Osteocyte (in vitro differentiated cells): ENCODE results near the gene DNAH14. TPM values are rescaled to one million over a fixed set of nuclear protein-coding genes. Genes with fewer than 3 reads are reported as not detected.

Source experiments
- DNase-seq: peaks from one replicate; pipeline ENCODE4 v3.0.0; 2021; ENCODE audit warnings: mixed read lengths; ENCODE audit not compliant: unreplicated experiment; ENCODE audit errors: extremely low spot score
- H3K27ac Mint-ChIP-seq: one replicate; pipeline ENCODE4 v1.8.0; 2021; ENCODE audit warnings: mild to moderate bottlenecking, mixed read lengths; ENCODE audit not compliant: unreplicated experiment
- H3K27me3 Mint-ChIP-seq: one replicate; pipeline ENCODE4 v1.8.0; 2021; ENCODE audit warnings: mixed read lengths; ENCODE audit not compliant: unreplicated experiment
- H3K36me3 Mint-ChIP-seq: one replicate; pipeline ENCODE4 v1.8.0; 2021; ENCODE audit warnings: mixed read lengths; ENCODE audit not compliant: unreplicated experiment
- H3K4me1 Mint-ChIP-seq: one replicate; pipeline ENCODE4 v1.8.0; 2021; ENCODE audit warnings: mixed read lengths; ENCODE audit not compliant: unreplicated experiment
- H3K4me3 Mint-ChIP-seq: one replicate; pipeline ENCODE4 v1.8.0; 2021; ENCODE audit warnings: mild to moderate bottlenecking, moderate library complexity, mixed read lengths; ENCODE audit not compliant: unreplicated experiment
- H3K9me3 Mint-ChIP-seq: one replicate; pipeline ENCODE4 v1.8.0; 2021; ENCODE audit warnings: mixed read lengths; ENCODE audit not compliant: unreplicated experiment
- CTCF ChIP-seq: fragments of 200-600 bp; sonication (generic); IDR thresholded peaks from 2 replicates; pipeline ENCODE4 v1.5.0; 2021; ENCODE audit warnings: antibody characterized with exemption, mild to moderate bottlenecking, moderate library complexity
- total RNA-seq: library from RNA; stranded (reverse); gene quantifications from 2 replicates; pipeline ENCODE4 v1.2.1, GENCODE V29; 2021

DNAH14 gene
- total RNA-seq, 1 donor from 2014 or later = 14.3 TPM

- Mint-ChIP-seq H3K9me3 (no peaks in the 10 kb centered on the region), H3K4me1 (peaks cover 4% of the 10 kb centered on the region), H3K36me3 (peaks cover 3% of the 10 kb centered on the region), H3K4me3 (no peak overlapping the region), H3K27me3 (no peaks in the 10 kb centered on the region), H3K27ac (no peak overlapping the region)
- TF ChIP-seq CTCF = no peak
- no peak for DNase-seq
These were observed 112.8 kb downstream of the DNAH14 start for GRCh38 chr1:225042263-225042662.

GRCh38 chr1:225044258-225044657 is 114.8 kb downstream of the DNAH14 start:
- peaks cover 4% of the 10 kb centered on the region for H3K4me1 Mint-ChIP-seq

GRCh38 chr1:225049594-225049993 is 120.1 kb downstream of the DNAH14 start:
- H3K4me1 Mint-ChIP-seq = no peaks in the 10 kb centered on the region
- H3K27me3 Mint-ChIP-seq = no peaks in the 10 kb centered on the region
- no peak overlapping the region for H3K4me3 Mint-ChIP-seq
- H3K36me3 Mint-ChIP-seq = no peaks in the 10 kb centered on the region
- no peak for DNase-seq
- TF ChIP-seq CTCF = no peak
- H3K27ac Mint-ChIP-seq = no peak overlapping the region
- no peaks in the 10 kb centered on the region for H3K9me3 Mint-ChIP-seq

More at GRCh38 chr1:225044258-225044657, 114.8 kb downstream of the DNAH14 start:
- Mint-ChIP-seq H3K4me3 (no peak overlapping the region), H3K9me3 (no peaks in the 10 kb centered on the region), H3K36me3 (peaks cover 3% of the 10 kb centered on the region), H3K27ac (no peak overlapping the region), H3K27me3 (no peaks in the 10 kb centered on the region)
- no peak for DNase-seq
- TF ChIP-seq CTCF = no peak

- Mint-ChIP-seq H3K36me3 (no peaks in the 10 kb centered on the region), H3K4me3 (no peak overlapping the region), H3K27ac (no peak overlapping the region), H3K4me1 (no peaks in the 10 kb centered on the region), H3K9me3 (peaks cover 22% of the 10 kb centered on the region), H3K27me3 (no peaks in the 10 kb centered on the region)
- no peak for DNase-seq
- TF ChIP-seq CTCF = no peak
These were observed 134.2 kb downstream of the DNAH14 start for GRCh38 chr1:225063722-225064121.

GRCh38 chr1:225070972-225071371 is 141.5 kb downstream of the DNAH14 start:
- H3K4me3 Mint-ChIP-seq = no peak overlapping the region
- H3K9me3 Mint-ChIP-seq = peaks cover 35% of the 10 kb centered on the region
- no peaks in the 10 kb centered on the region for H3K4me1 Mint-ChIP-seq
- no peak overlapping the region for H3K27ac Mint-ChIP-seq
- no peak for TF ChIP-seq CTCF
- no peaks in the 10 kb centered on the region for H3K27me3 Mint-ChIP-seq
- no peak for DNase-seq
- H3K36me3 Mint-ChIP-seq = peaks cover 10% of the 10 kb centered on the region
